ENCODE results near the gene FBXL7.

FBXL7 gene

DNA sequence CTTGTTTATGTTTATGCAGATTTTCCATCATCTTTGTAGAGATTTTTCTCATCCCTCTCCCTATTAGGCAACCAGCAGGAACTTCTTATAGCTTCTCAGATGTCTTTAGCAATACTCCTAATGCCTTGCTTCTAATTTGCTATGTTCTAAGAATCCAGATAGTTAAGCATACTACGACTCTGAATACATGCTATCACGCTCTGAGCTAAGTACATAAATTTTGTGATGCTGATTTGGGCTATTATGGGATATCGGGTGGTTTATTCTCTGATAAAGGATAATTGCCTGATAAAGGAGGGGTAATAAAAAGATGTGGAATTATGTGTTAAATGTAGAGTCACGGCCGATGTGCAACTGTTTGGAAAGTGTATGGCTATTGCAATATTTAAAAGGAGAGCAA is 6.5 kb upstream of the FBXL7 start:
- no peak overlapping the region for H3K4me3 ChIP-seq (ENCODE audit: low read length, poor library complexity, severe bottlenecking)
- no peaks in the 10 kb centered on the region for H3K79me2 ChIP-seq (ENCODE audit: insufficient read depth, low read length)
- H3K9me2 ChIP-seq (replicated peaks; ENCODE audit: low read depth, low read length) = no peaks in the 10 kb centered on the region
- no peaks in the 10 kb centered on the region for H3K4me1 ChIP-seq (ENCODE audit: insufficient read depth, low read length, poor library complexity, severe bottlenecking)
- no peaks in the 10 kb centered on the region for H4K20me1 ChIP-seq (ENCODE audit: insufficient read depth, low read length, poor library complexity, severe bottlenecking)
- H3F3A ChIP-seq (ENCODE audit: low read depth) = no peaks in the 10 kb centered on the region
- no peak for TF ChIP-seq CTCF (conservative IDR thresholded peaks at IDR 0.05; ENCODE audit: low read length)
- TF ChIP-seq EZH2phosphoT487 (IDR thresholded peaks at IDR 0.05; ENCODE audit: borderline replicate concordance) = no peak
- no peaks in the 10 kb centered on the region for H3K27me3 ChIP-seq (ENCODE audit: insufficient read depth, low read length, poor library complexity, severe bottlenecking)
- H3K4me2 ChIP-seq (ENCODE audit: low read depth, low read length, poor library complexity, severe bottlenecking) = no peak overlapping the region
- no peaks in the 10 kb centered on the region for H3K9me3 ChIP-seq (ENCODE audit: insufficient read depth, low read depth, low read length)
- H2AFZ ChIP-seq (ENCODE audit: low read length) = no peak overlapping the region
- no peaks in the 10 kb centered on the region for H3K36me3 ChIP-seq (ENCODE audit: insufficient read depth, low read length)
- no peak overlapping the region for H3K9ac ChIP-seq (ENCODE audit: low read depth, low read length, poor library complexity, severe bottlenecking)

DNA sequence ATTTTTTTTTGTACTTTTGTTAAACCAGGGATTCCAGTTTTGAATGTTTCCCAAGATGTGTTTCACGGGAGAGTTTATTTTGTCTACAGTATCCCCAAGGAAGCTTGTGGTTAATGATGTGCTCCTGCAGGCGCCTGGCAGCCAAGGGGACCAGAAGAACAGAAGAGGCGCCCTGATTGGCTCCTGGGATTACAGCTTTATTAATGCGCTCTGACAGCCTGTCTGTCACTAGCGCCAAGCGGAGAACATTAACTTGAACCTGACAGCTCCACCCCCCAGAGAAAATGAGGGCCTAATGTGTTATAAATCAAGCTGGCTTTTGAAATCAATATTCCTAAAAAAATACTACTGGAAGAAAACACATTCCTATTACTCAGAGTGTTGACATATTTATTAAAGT is 5.0 kb upstream of the FBXL7 start:
- no peak overlapping the region for H2AFZ ChIP-seq (ENCODE audit: low read length)
- no peaks in the 10 kb centered on the region for H3K9me2 ChIP-seq (replicated peaks; ENCODE audit: low read depth, low read length)

DNA sequence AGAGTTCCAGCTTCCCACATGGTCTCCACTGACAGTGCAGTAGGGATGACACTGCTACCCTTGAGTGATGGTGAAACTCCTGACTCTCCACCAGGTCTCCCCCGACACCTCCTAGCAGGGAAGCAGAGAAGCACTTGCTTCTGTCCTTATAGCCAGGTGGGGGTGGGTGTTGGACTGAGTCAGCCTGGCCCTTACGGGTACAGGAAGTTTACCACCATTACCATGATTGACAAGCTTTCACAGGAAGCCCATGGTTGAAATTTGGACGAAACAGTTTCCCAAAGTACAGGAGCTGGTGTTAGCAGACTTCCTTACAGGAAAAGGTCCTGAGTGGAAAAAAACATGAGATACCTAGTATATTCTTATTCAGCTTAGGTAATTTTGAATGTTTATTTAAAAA is 3.1 kb upstream of the FBXL7 start:
- Histone ChIP-seq H3K9me2 (replicated peaks; ENCODE audit: low read depth, low read length) (no peaks in the 10 kb centered on the region), H2AFZ (ENCODE audit: low read length) (no peak overlapping the region), H3K36me3 (ENCODE audit: insufficient read depth, low read length) (no peaks in the 10 kb centered on the region), H3K79me2 (ENCODE audit: insufficient read depth, low read length) (no peaks in the 10 kb centered on the region), H3K9ac (ENCODE audit: low read depth, low read length, poor library complexity, severe bottlenecking) (no peak overlapping the region), H4K20me1 (ENCODE audit: insufficient read depth, low read length, poor library complexity, severe bottlenecking) (no peaks in the 10 kb centered on the region), H3K4me1 (ENCODE audit: insufficient read depth, low read length, poor library complexity, severe bottlenecking) (no peaks in the 10 kb centered on the region), H3K4me3 (ENCODE audit: low read length, poor library complexity, severe bottlenecking) (no peak overlapping the region), H3K9me3 (ENCODE audit: insufficient read depth, low read depth, low read length) (no peaks in the 10 kb centered on the region), H3K27me3 (ENCODE audit: insufficient read depth, low read length, poor library complexity, severe bottlenecking) (no peaks in the 10 kb centered on the region), H3K4me2 (ENCODE audit: low read depth, low read length, poor library complexity, severe bottlenecking) (no peak overlapping the region), H3F3A (ENCODE audit: low read depth) (no peaks in the 10 kb centered on the region)
- TF ChIP-seq CTCF (conservative IDR thresholded peaks at IDR 0.05; ENCODE audit: low read length) (no peak), EZH2phosphoT487 (IDR thresholded peaks at IDR 0.05; ENCODE audit: borderline replicate concordance) (no peak)

More for the DNA sequence above, 5.0 kb upstream of the FBXL7 start:
- TF ChIP-seq EZH2phosphoT487 (IDR thresholded peaks at IDR 0.05; ENCODE audit: borderline replicate concordance) (no peak), CTCF (conservative IDR thresholded peaks at IDR 0.05; ENCODE audit: low read length) (no peak)
- Histone ChIP-seq H3K36me3 (ENCODE audit: insufficient read depth, low read length) (no peaks in the 10 kb centered on the region), H4K20me1 (ENCODE audit: insufficient read depth, low read length, poor library complexity, severe bottlenecking) (no peaks in the 10 kb centered on the region), H3K9me3 (ENCODE audit: insufficient read depth, low read depth, low read length) (no peaks in the 10 kb centered on the region), H3K4me3 (ENCODE audit: low read length, poor library complexity, severe bottlenecking) (no peak overlapping the region), H3K79me2 (ENCODE audit: insufficient read depth, low read length) (no peaks in the 10 kb centered on the region), H3K4me1 (ENCODE audit: insufficient read depth, low read length, poor library complexity, severe bottlenecking) (no peaks in the 10 kb centered on the region), H3K9ac (ENCODE audit: low read depth, low read length, poor library complexity, severe bottlenecking) (no peak overlapping the region), H3K4me2 (ENCODE audit: low read depth, low read length, poor library complexity, severe bottlenecking) (no peak overlapping the region), H3K27me3 (ENCODE audit: insufficient read depth, low read length, poor library complexity, severe bottlenecking) (no peaks in the 10 kb centered on the region), H3F3A (ENCODE audit: low read depth) (no peaks in the 10 kb centered on the region)
